PC-9 (cell line): Measurements from ENCODE around the gene RNF212. TPM values are rescaled to one million over a fixed set of nuclear protein-coding genes. Genes with fewer than 3 reads are reported as not detected.

ENCODE experiments used
- BruUV-seq: library from RNA; stranded (reverse); fragments of 400-500 nt; replicated peaks from 2 replicates; lab custom pipeline; 2021; lab: Mats Ljungman, UMichigan
- CTCF ChIA-PET: fragments of 300-600 bp; sonication (Branson Sonifier 250); formaldehyde crosslinking; loops from one replicate; lab custom pipeline; 2022; ENCODE audit warnings: antibody characterized with exemption; lab: Charles Lee
- POLR2A ChIA-PET: fragments of 300-600 bp; sonication (Branson Sonifier 250); formaldehyde crosslinking; loops from one replicate; lab custom pipeline; 2022; ENCODE audit warnings: antibody characterized with exemption; ENCODE audit not compliant: unreplicated experiment; lab: Charles Lee
- DNase-seq, 2 experiments: peaks; one replicate each; pipeline versions ENCODE4 v3.0.0 to v3.0.0-alpha.2; 2015 to 2022; ENCODE audit warnings: mixed read lengths in 1 of 2
- H2AFZ ChIP-seq: fragments of 200-600 bp; sonication (generic); 2 replicates; pipeline ENCODE4 v1.8.1; 2017; ENCODE audit warnings: antibody characterized with exemption
- H3F3A ChIP-seq: fragments of 200-600 bp; sonication (generic); 2 replicates; pipeline ENCODE4 v1.8.1; 2017; ENCODE audit warnings: antibody characterized with exemption, mild to moderate bottlenecking, low read depth; ENCODE audit not compliant: insufficient read depth
- H3K27ac ChIP-seq: fragments of 200-600 bp; sonication (generic); 2 replicates; pipeline ENCODE4 v1.6.1; 2016; ENCODE audit warnings: mixed run types
- H3K27me3 ChIP-seq: fragments of 200-600 bp; sonication (generic); 2 replicates; pipeline ENCODE4 v1.6.1; 2016; ENCODE audit warnings: low read depth, mixed run types; ENCODE audit not compliant: insufficient read depth
- H3K36me3 ChIP-seq: fragments of 200-600 bp; sonication (generic); 2 replicates; pipeline ENCODE4 v1.6.1; 2016; ENCODE audit warnings: low read depth, mixed run types
- H3K4me1 ChIP-seq: fragments of 200-600 bp; sonication (generic); replicated peaks from 2 replicates; pipeline ENCODE4 v1.6.1; 2016; ENCODE audit warnings: mixed run types; ENCODE audit not compliant: insufficient read depth
- H3K4me2 ChIP-seq: fragments of 200-600 bp; sonication (generic); 2 replicates; pipeline ENCODE4 v1.6.1; 2017; ENCODE audit warnings: mixed run types
- H3K4me3 ChIP-seq: fragments of 200-600 bp; sonication (generic); 2 replicates; pipeline ENCODE4 v1.6.1; 2016; ENCODE audit warnings: mixed run types
- H3K79me2 ChIP-seq: fragments of 200-600 bp; sonication (generic); 2 replicates; pipeline ENCODE4 v1.6.1; 2017; ENCODE audit warnings: low read depth, mixed run types
- H3K9me2 ChIP-seq: fragments of 200-600 bp; sonication (generic); 2 replicates; pipeline ENCODE4 v1.8.1; 2017; ENCODE audit warnings: mild to moderate bottlenecking; ENCODE audit not compliant: insufficient read depth
- H3K9me3 ChIP-seq: fragments of 200-600 bp; sonication (generic); 2 replicates; pipeline ENCODE4 v1.8.1; 2016; ENCODE audit warnings: low read depth; ENCODE audit not compliant: insufficient read depth
- H4K20me1 ChIP-seq: fragments of 200-600 bp; sonication (generic); 2 replicates; pipeline ENCODE4 v1.8.1; 2017; ENCODE audit not compliant: insufficient read depth
- CTCF ChIP-seq: fragments of 200-600 bp; sonication (generic); conservative IDR thresholded peaks from 2 replicates; pipeline ENCODE4 v1.6.1; 2017; ENCODE audit warnings: mixed run types, antibody characterized with exemption, mild to moderate bottlenecking, moderate library complexity
- EZH2 ChIP-seq: fragments of 200-600 bp; sonication (generic); IDR thresholded peaks from 2 replicates; pipeline ENCODE4 v1.8.0; 2017; ENCODE audit warnings: antibody characterized with exemption, low read depth
- intact Hi-C: fragments of 100-400 bp; cut with micrococcal nuclease; formaldehyde crosslinking; loops from one replicate; pipeline ENCODE4 v1.10.0; 2022; ENCODE audit not compliant: unreplicated experiment
- total RNA-seq: library from RNA; stranded (reverse); gene quantifications from 2 replicates; pipeline ENCODE4 v1.2.3, GENCODE V29; 2021

Gene RNF212
- total RNA-seq, 1 experiment from 2014 or later: 4.2 TPM

GRCh38 chr4:1091561-1091995 lies 21.8 kb downstream of the RNF212 start:
- Histone ChIP-seq H3K27ac (no peak overlapping the region), H3K36me3 (no peaks in the 10 kb centered on the region), H3K79me2 (no peaks in the 10 kb centered on the region), H3F3A (no peaks in the 10 kb centered on the region), H2AFZ (no peak overlapping the region), H3K27me3 (peaks cover 11% of the 10 kb centered on the region; the same call in 1 of the 2 replicates), H3K4me3 (no peak overlapping the region), H3K9me3 (no peaks in the 10 kb centered on the region; the same call in 1 of the 2 replicates), H3K4me1 (no peaks in the 10 kb centered on the region), H4K20me1 (no peaks in the 10 kb centered on the region), H3K9me2 (no peaks in the 10 kb centered on the region), H3K4me2 (no peak overlapping the region)
- ChIA-PET CTCF (no interaction called here), POLR2A (no interaction called here)
- no peak for DNase-seq
- intact Hi-C loops: no loop called here
- no TSS peak for BruUV-seq
- TF ChIP-seq CTCF: no peak

- Histone ChIP-seq H3K36me3 (no peaks in the 10 kb centered on the region), H3F3A (no peaks in the 10 kb centered on the region), H3K27me3 (peaks cover 8% of the 10 kb centered on the region; the same call in 1 of the 2 replicates), H3K27ac (no peak overlapping the region), H3K79me2 (no peaks in the 10 kb centered on the region), H3K4me3 (no peak overlapping the region), H3K9me2 (no peaks in the 10 kb centered on the region), H3K9me3 (no peaks in the 10 kb centered on the region; the same call in 1 of the 2 replicates), H2AFZ (no peak overlapping the region), H4K20me1 (no peaks in the 10 kb centered on the region), H3K4me2 (no peak overlapping the region), H3K4me1 (no peaks in the 10 kb centered on the region)
- POLR2A ChIA-PET: no interaction called here
- CTCF ChIA-PET: no interaction called here
- DNase-seq: no peak
- TF ChIP-seq EZH2 (no peak), CTCF (no peak)
- BruUV-seq: no TSS peak
- intact Hi-C loops: no loop called here
These were observed 22.6 kb downstream of the RNF212 start for GRCh38 chr4:1090465-1091440.

GRCh38 chr4:1090036-1090435 lies 23.3 kb downstream of the RNF212 start:
- Histone ChIP-seq H3K4me2 (no peak overlapping the region), H3K27me3 (peaks cover 8% of the 10 kb centered on the region; the same call in 1 of the 2 replicates), H3K4me1 (no peaks in the 10 kb centered on the region), H3K27ac (no peak overlapping the region), H3F3A (no peaks in the 10 kb centered on the region), H3K9me2 (no peaks in the 10 kb centered on the region), H4K20me1 (no peaks in the 10 kb centered on the region), H2AFZ (no peak overlapping the region), H3K79me2 (no peaks in the 10 kb centered on the region), H3K4me3 (no peak overlapping the region), H3K9me3 (no peaks in the 10 kb centered on the region; the same call in 1 of the 2 replicates), H3K36me3 (no peaks in the 10 kb centered on the region)
- no TSS peak for BruUV-seq
- TF ChIP-seq EZH2 (no peak), CTCF (no peak)
- ChIA-PET CTCF (no interaction called here), POLR2A (no interaction called here)
- DNase-seq: no peak
- intact Hi-C loops: no loop called here
